Tibial nerve (tissue), 4 donors: Measurements from ENCODE around the gene THPO. TPM values are rescaled to one million over a fixed set of nuclear protein-coding genes. Genes with fewer than 3 reads are reported as not detected.

Source experiments
- DNase-seq, 2 donors: peaks; one replicate each; pipeline ENCODE4 v3.0.0-alpha.2; 2019; ENCODE audit warnings: low spot score in 2 of 2
- H3K27ac ChIP-seq, 4 donors: fragments of 200-600 bp; sonication (generic) in 3 of 4; one replicate each; pipeline ENCODE4 v1.5.1; 2017 to 2019; ENCODE audit warnings: mild to moderate bottlenecking in 1 of 4
- H3K27me3 ChIP-seq, 2 donors: fragments of 200-600 bp; sonication (generic) in 1 of 2; one replicate each; pipeline versions ENCODE4 v1.5.1 to v1.6.0; 2017 to 2019
- H3K36me3 ChIP-seq, 3 donors: fragments of 200-600 bp; sonication (generic); one replicate each; pipeline ENCODE4 v1.5.1; 2018 to 2019
- H3K4me1 ChIP-seq, 4 donors: fragments of 200-600 bp; sonication (generic) in 3 of 4; one replicate each; pipeline ENCODE4 v1.5.1; 2017 to 2019
- H3K4me3 ChIP-seq, 4 donors: fragments of 200-600 bp; sonication (generic) in 3 of 4; one replicate each; pipeline ENCODE4 v1.5.1; 2017 to 2019; ENCODE audit warnings: mild to moderate bottlenecking in 1 of 4, moderate library complexity in 1 of 4
- H3K9me3 ChIP-seq, 4 donors: fragments of 200-600 bp; sonication (generic) in 3 of 4; one replicate each; pipeline ENCODE4 v1.5.1; 2017 to 2019
- EP300 ChIP-seq, 2 donors: sonication (generic); formaldehyde crosslinking; IDR thresholded peaks; one replicate each; pipeline ENCODE4 v1.6.1; 2017; ENCODE audit warnings: antibody characterized with exemption in 2 of 2, mild to moderate bottlenecking in 1 of 2
- POLR2A ChIP-seq, 2 donors: fragments of 450-650 bp; IDR thresholded peaks; one replicate each; pipeline ENCODE4 v1.6.1; 2017; ENCODE audit warnings: antibody characterized with exemption in 2 of 2, mild to moderate bottlenecking in 2 of 2, moderate library complexity in 2 of 2
- WGBS, 2 donors: methylation state at CpG; one replicate each; pipeline ENCODE4 v1.1.5; 2018; 5-methylcytosine and 5-hydroxymethylcytosine counted together
- total RNA-seq, 4 donors: library from RNA; depleted of rRNA; stranded (reverse); fragments of >200 nt; gene quantifications; one replicate each; pipeline ENCODE4 v1.1.0, GENCODE V29; 2016
- TF ChIP-seq, protein P1 (sequence below), 5 experiments: fragments of 200-600 bp in 3 of 5; fragments of 450-650 bp in 2 of 5; sonication (generic) in 3 of 5; IDR thresholded peaks; one replicate each; pipeline ENCODE4 v1.5.1; 2016 to 2019; ENCODE audit warnings: antibody characterized with exemption in 5 of 5, mild to moderate bottlenecking in 3 of 5, moderate library complexity in 2 of 5

THPO gene
- total RNA-seq, 4 donors from 2014 or later, result 0.20 to 0.84 (median 0.44) TPM; not detected in 1

DNA sequence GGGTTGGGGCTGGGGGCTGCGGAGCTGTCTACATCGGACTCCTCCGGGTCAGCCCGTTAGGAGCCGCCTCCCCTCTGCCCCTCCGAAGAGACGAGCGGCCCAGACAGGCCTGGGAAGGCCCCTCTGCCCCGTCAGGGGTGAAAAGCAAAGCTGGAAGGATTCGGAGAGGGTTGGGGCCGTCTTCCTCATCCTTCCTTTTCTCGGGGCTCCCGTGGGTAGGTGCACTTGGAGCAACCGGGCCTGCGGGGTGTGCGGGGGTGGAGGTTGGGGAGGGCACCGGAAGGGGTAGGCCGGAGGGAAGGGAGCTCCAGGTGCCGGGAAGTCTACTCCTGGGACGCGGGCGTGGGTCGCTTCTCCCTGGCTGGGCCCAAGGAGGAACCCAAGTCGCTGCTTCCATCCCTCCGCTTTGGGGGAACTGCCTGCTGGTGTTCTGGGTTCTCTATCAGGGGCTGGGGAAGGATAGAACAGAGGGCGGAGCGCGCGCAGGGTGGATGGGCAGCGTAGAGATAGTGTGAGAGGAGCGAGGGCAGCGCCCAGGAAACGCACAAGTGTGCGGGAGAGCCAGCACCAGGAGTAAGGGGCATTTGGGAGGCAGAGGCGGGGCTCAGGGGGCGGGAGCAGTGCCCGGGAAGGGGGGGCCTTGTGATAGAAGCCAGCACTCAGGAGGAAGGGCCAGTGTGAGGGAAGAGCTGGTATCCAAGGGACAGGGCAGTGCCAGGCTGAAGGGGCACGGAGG, 15.9 kb downstream of the THPO start:
- WGBS, 2 donors, result 1 to 2% methylated on average over 29 to 38 of the region's 38 CpGs
- DNase-seq, result peak in 1 of 2 donors; percentile 64
- TF ChIP-seq POLR2A (IDR thresholded peaks at IDR 0.05) (peak in 1 of 2 donors; percentile 26), EP300 (IDR thresholded peaks at IDR 0.05) (no peak)
- TF ChIP-seq, protein P1, sequence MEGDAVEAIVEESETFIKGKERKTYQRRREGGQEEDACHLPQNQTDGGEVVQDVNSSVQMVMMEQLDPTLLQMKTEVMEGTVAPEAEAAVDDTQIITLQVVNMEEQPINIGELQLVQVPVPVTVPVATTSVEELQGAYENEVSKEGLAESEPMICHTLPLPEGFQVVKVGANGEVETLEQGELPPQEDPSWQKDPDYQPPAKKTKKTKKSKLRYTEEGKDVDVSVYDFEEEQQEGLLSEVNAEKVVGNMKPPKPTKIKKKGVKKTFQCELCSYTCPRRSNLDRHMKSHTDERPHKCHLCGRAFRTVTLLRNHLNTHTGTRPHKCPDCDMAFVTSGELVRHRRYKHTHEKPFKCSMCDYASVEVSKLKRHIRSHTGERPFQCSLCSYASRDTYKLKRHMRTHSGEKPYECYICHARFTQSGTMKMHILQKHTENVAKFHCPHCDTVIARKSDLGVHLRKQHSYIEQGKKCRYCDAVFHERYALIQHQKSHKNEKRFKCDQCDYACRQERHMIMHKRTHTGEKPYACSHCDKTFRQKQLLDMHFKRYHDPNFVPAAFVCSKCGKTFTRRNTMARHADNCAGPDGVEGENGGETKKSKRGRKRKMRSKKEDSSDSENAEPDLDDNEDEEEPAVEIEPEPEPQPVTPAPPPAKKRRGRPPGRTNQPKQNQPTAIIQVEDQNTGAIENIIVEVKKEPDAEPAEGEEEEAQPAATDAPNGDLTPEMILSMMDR (IDR thresholded peaks at IDR 0.05), result no peak
- peak overlapping the region; percentile 92 to 100 (median 98) for H3K27ac ChIP-seq
- no peaks in the 10 kb centered on the region for H3K27me3 ChIP-seq
- H3K4me1 ChIP-seq, result peaks cover 0 to 57% (median 27%) of the 10 kb centered on the region in 4 donors
- H3K9me3 ChIP-seq, result no peaks in the 10 kb centered on the region
- peak overlapping the region; percentile 65 to 98 (median 93) for H3K4me3 ChIP-seq
- H3K36me3 ChIP-seq, result peaks cover 0 to 42% (median 3%) of the 10 kb centered on the region in 3 donors

- 0% methylated on average over 8 to 12 of the region's 56 CpGs for WGBS, 2 donors
- Histone ChIP-seq H3K4me1 (peaks cover 0 to 57% (median 27%) of the 10 kb centered on the region in 4 donors), H3K9me3 (no peaks in the 10 kb centered on the region), H3K27ac (peak within 1 kb of the TSS; percentile 92 to 100 (median 98)), H3K4me3 (peak within 1 kb of the TSS; percentile 65 to 98 (median 93)), H3K36me3 (peaks cover 0 to 42% (median under 1%) of the 10 kb centered on the region in 3 donors), H3K27me3 (no peaks in the 10 kb centered on the region)
- DNase-seq, result no peak
- TF ChIP-seq POLR2A (IDR thresholded peaks at IDR 0.05) (peak; percentile 90 to 93), EP300 (IDR thresholded peaks at IDR 0.05) (peak in 1 of 2 donors; percentile 72)
- TF ChIP-seq, protein P1 (IDR thresholded peaks at IDR 0.05), result peak in 2 of 5 experiments; percentile 24 to 41
These were observed 16.5 kb downstream of the THPO start, which contains the start of the genes CLCN2 and POLR2H for GRCh38 chr3:184361532-184361931. CLCN2 (minus strand) TSS chr3:184361605; CDS start chr3:184361479, 126 bp downstream. POLR2H (plus strand) TSS chr3:184361710; CDS start chr3:184363493, 1,783 bp downstream.

DNA sequence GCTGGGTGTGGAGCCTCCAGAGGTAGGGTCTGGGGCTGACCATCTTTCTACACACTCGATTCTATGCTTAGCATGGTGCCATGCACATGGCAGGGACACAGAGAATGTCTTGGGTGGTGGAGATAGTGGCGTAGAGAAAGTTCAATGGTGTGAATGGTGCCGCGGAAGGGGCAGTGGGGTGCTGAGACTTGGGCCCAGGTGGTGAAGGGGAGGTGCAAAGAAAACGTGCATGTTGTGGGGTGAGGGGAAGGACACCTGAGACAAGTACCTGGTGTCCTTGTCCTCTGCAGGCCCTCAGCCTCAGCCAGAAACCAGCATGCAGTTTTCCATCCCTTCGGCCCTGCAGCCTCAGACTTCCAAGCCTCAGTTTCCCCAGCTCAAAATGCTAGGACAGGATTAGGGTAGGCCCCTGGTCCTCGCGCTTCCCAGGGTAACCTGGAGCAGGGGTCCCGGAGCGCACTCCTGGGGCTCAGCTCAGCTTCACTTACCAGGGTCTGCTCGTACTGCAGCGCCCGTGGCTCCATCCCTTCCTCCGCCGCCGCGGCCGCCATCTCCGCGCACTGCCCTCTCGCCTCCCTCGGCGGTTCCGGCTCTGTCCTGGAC, 17.0 kb downstream of the THPO start:
- DNase-seq, result no peak
- Histone ChIP-seq H3K9me3 (no peaks in the 10 kb centered on the region), H3K4me3 (peak overlapping the region; percentile 65 to 98 (median 93)), H3K36me3 (peaks cover 0 to 42% (median 0%) of the 10 kb centered on the region in 3 donors), H3K27me3 (no peaks in the 10 kb centered on the region), H3K4me1 (peaks cover 0 to 59% (median 27%) of the 10 kb centered on the region in 4 donors), H3K27ac (peak overlapping the region; percentile 92 to 100 (median 98))
- TF ChIP-seq POLR2A (IDR thresholded peaks at IDR 0.05), result no peak
- TF ChIP-seq EP300 (IDR thresholded peaks at IDR 0.05), result no peak
- TF ChIP-seq, protein P1 (IDR thresholded peaks at IDR 0.05), result no peak
- WGBS, 2 donors, result 4 to 18% methylated on average over 7 to 24 of the region's 24 CpGs

DNA sequence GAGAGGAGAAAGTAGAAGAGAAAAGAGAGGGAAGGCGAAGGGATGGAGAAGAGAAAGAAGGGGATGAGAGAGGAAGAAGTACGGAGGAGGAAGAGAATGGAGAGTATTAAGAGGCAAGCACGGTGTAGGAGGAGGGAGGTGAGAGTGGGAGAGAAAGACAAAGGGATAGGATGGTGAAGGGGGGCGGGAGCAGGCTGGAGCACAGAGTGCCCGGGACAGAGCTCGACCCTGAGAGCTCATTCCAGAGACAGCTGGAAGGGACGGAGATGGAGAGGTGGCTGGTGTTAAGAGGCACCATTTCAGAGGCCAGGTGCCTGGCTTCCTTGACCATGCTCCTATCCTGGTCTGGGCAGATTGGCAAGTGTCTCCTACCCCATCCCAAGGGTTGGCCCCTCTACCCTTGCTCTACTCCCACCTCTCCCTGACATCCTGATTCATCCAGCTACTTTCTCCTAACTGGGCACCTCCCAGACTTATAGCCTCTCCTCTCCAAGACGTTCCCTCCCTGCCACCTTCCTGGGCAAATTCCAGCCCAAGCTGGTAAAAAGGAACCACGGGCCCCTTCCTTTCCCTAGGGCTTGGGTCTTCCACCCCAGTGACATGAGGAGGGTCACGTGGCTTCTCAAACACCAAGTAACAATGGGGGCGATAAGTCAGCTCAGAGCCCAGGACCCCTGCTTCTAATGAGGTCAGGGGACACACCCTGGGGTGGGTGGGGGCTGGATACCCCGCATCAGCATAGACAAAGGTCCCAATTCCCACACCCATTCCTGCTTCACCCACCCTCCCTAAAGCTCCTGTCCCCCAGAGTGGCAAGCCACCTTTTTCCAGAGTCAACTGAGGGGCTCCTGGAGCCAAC, 17.7 kb downstream of the THPO start:
- H3K9me3 ChIP-seq, result no peaks in the 10 kb centered on the region
- TF ChIP-seq EP300 (IDR thresholded peaks at IDR 0.05) (no peak), POLR2A (IDR thresholded peaks at IDR 0.05) (no peak)
- WGBS, 2 donors, result 40 to 43% methylated on average over 12 of the region's 12 CpGs
- peak overlapping the region; percentile 92 to 100 (median 98) for H3K27ac ChIP-seq
- no peaks in the 10 kb centered on the region for H3K27me3 ChIP-seq
- H3K36me3 ChIP-seq, result peaks cover 0 to 44% (median 0%) of the 10 kb centered on the region in 3 donors
- DNase-seq, result no peak
- H3K4me3 ChIP-seq, result peak overlapping the region; percentile 65 to 98 (median 93)
- peaks cover 0 to 67% (median 27%) of the 10 kb centered on the region in 4 donors for H3K4me1 ChIP-seq

DNA sequence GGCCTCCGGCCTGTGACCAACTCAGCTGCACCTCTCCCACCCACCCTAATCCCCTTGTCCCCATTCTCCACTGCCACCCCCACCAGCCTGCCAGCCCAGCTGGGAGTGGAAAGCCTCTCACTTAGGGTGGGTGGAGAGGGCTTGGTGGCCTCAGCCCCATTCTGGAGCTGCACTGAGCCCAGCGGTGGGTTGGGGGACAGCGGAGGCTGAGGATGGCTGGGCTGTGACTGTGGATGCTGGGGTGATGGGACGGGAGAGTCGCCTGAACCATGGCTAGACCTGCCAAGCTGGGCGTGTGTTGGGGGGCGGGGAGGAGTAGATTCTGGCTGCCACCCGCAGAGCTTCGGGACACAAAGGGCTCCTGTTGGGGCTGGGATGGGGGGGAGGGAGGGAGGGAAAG, 18.4 kb downstream of the THPO start:
- Histone ChIP-seq H3K27ac (peak overlapping the region; percentile 57 to 100 (median 94)), H3K27me3 (no peaks in the 10 kb centered on the region), H3K4me3 (peak overlapping the region; percentile 65 to 98 (median 93)), H3K4me1 (peaks cover 0 to 69% (median 25%) of the 10 kb centered on the region in 4 donors), H3K36me3 (peaks cover 0 to 44% (median 0%) of the 10 kb centered on the region in 3 donors), H3K9me3 (no peaks in the 10 kb centered on the region)
- no peak for DNase-seq
- TF ChIP-seq EP300 (IDR thresholded peaks at IDR 0.05) (no peak), POLR2A (IDR thresholded peaks at IDR 0.05) (no peak)
- TF ChIP-seq, protein P1 (IDR thresholded peaks at IDR 0.05), result no peak
- 38 to 50% methylated on average over 8 to 9 of the region's 9 CpGs for WGBS, 2 donors
